Heart right ventricle (tissue), 16 donors: ENCODE measurements around the gene MXRA7. TPM values are rescaled to one million over a fixed set of nuclear protein-coding genes. Genes with fewer than 3 reads are reported as not detected.
"Not testable (repeated sequence)": the region's sequence is repeated elsewhere in the genome, so short reads cannot be mapped to it uniquely, and the experiment has no call there.

Experiments used
- ATAC-seq, 8 donors: fragments of 200-7000 bp; cut with Tn5 transposase; one replicate each; pipeline ENCODE4 v1.9.1; 2020; ENCODE audit warnings: mild to moderate bottlenecking in 8 of 8, moderate library complexity in 8 of 8, moderate number of reproducible peaks in 1 of 8
- DNase-seq, 2 donors: peaks; one replicate each; pipeline ENCODE4 v3.0.0-alpha.2; 2020
- H3K27ac ChIP-seq, 10 donors: fragments of 200-600 bp; sonication (generic) in 2 of 10; one replicate each; pipeline versions ENCODE4 v1.5.0 to v1.8.0; 2020 to 2022; ENCODE audit warnings: mild to moderate bottlenecking in 3 of 10
- H3K27me3 ChIP-seq, 7 donors: fragments of 200-600 bp; one replicate each; pipeline ENCODE4 v1.8.0; 2021 to 2022; ENCODE audit warnings: mild to moderate bottlenecking in 2 of 7
- H3K36me3 ChIP-seq, 9 donors: fragments of 200-600 bp; sonication (generic) in 1 of 9; one replicate each; pipeline versions ENCODE4 v1.5.0 to v1.8.0; 2020 to 2022; ENCODE audit warnings: mild to moderate bottlenecking in 2 of 9
- H3K4me1 ChIP-seq, 9 donors: fragments of 200-600 bp; sonication (generic) in 1 of 9; one replicate each; pipeline versions ENCODE4 v1.5.0 to v1.8.0; 2020 to 2022; ENCODE audit warnings: mild to moderate bottlenecking in 4 of 9
- H3K4me3 ChIP-seq, 10 donors: fragments of 200-600 bp; sonication (generic) in 2 of 10; one replicate each; pipeline versions ENCODE4 v1.5.0 to v1.8.0; 2020 to 2022; ENCODE audit warnings: mild to moderate bottlenecking in 7 of 10, moderate library complexity in 2 of 10
- H3K9me3 ChIP-seq, 11 donors: fragments of 200-600 bp in 10 of 11; sonication (generic) in 2 of 11; one replicate each; pipeline versions ENCODE4 v1.5.0 to v1.8.0; 2013 to 2022; ENCODE audit warnings: mild to moderate bottlenecking in 2 of 11, control low read depth in 1 of 11, moderate library complexity in 1 of 11
- WGBS, 2 donors: extraction: QIAGEN DNeasy Blood & Tissue Kit; methylation state at CpG; one replicate each; pipeline ENCODE4 v1.1.7; 2013; ENCODE audit warnings: inconsistent platforms in 1 of 2; 5-methylcytosine and 5-hydroxymethylcytosine counted together
- intact Hi-C, 10 donors: fragments of 100-400 bp; cut with DNase I; formaldehyde crosslinking; loops; one replicate each; pipeline versions ENCODE4 v1.11.1 to v1.14.2; 2022
- polyA plus RNA-seq, 2 donors: library from polyadenylated mRNA; stranded (reverse); fragments of 200-250 nt; gene quantifications; one replicate each; pipeline ENCODE4 v1.2.3, GENCODE V29; 2013
- total RNA-seq, 10 donors: library from RNA; stranded (reverse); fragmentation: NEBNext Ultra II Directional in 3 of 10; extraction: Animal tissue kit (Norgen Biotek cat#: 25700) in 3 of 10; gene quantifications; one replicate each; pipeline versions ENCODE4 v1.2.1 to v1.2.4, GENCODE V29; 2021 to 2023
- TF ChIP-seq, protein P1 (sequence below), 9 donors: fragments of 200-600 bp; sonication (generic) in 2 of 9; IDR thresholded peaks; one replicate each; pipeline versions ENCODE4 v1.5.0 to v1.8.0; 2021 to 2022; ENCODE audit warnings: antibody characterized with exemption in 9 of 9, mild to moderate bottlenecking in 5 of 9, moderate library complexity in 1 of 9
- donor health status: Arrhythmogenic right ventricular cardiomyopathy.
- donor health status: ischemic (EF 13 %, LVEDD 7.1; RV severe dilation, severe dysfunction).
- donor health status: healthy with polysubstance abuse.
- donor health status: DM: no; HTN: yes; CAD: no.
- donor health status: DM: no; HTN: no; CAD: no.
- donor health status: ischemic (EF 25% LVEDD 6.9; RV normal size, moderate dysfunction).
- donor health status: ischemic (EF 25% LVEDD 5.7; RV mildly dilated, moderate dysfunction).
- donor health status: healthy.
- donor health status: DM: yes; HTN: yes; CAD: no.
- donor health status: Ischemic cardiomyopathy.
- donor health status: ischemic (EF 35%, LVEDD 5.7; RV mildly dilated, moderate dysfunction).
- donor health status: nonischemic (EF 11% LVEDD 7.7; RV severe dilation, severe dysfunction).
- donor health status: DM: yes; HTN: yes; CAD: no.
- donor health status: PGD.
- donor health status: ischemic (EF 29% LVEDD 5.4; RV normal size, mild dysfunction).
- donor health status: nonischemic (EF 23%, LVEDD 6.1; RV moderate dilation, normal function).

MXRA7 gene
- total and polyA plus RNA-seq, 12 donors = 121 to 586 (median 413) TPM

DNA sequence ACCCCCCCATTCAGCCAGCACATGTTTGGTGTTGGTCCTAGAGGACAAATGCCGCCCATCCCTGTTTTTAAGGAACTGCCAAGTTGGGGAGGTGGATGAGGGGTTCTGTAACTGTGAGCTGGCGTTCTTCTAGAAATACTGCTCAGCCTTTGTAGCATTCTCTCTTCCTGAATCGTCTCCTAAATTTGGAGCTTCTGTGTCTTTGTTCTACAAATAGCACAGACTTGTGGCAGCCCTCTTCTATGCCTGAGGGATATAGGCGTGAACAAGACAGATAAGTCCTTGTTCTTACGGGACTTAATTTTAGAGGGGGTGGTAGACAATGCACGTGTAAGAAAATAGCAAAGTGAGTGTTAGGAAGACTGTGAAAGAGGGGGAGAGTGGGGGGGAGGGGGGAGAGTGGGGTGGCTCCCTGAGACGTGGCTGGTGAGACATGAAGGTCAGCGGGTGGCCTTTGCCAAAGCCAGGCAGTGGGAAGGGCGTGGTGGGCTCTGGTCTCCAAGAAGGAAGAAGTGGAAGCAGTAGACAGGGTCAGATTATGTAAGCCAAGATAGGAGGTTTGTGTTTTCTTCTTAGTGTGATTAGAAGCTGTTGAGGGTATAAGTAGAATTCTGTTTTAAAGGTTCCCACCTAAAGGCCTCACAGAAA, 37.1 kb upstream of the MXRA7 start:
- Histone ChIP-seq H3K36me3 (peaks cover 0 to 94% (median 19%) of the 10 kb centered on the region in 9 donors), H3K4me1 (peaks cover 0 to 34% (median 6%) of the 10 kb centered on the region in 9 donors), H3K4me3 (no peak overlapping the region), H3K27ac (peak overlapping the region in 9 of 10 donors; percentile 22 to 87 (median 82)), H3K9me3 (no peaks in the 10 kb centered on the region), H3K27me3 (no peaks in the 10 kb centered on the region)
- intact Hi-C loops = no loop called here
- ATAC-seq = peak; percentile 60 to 90 (median 72)
- TF ChIP-seq, protein P1, sequence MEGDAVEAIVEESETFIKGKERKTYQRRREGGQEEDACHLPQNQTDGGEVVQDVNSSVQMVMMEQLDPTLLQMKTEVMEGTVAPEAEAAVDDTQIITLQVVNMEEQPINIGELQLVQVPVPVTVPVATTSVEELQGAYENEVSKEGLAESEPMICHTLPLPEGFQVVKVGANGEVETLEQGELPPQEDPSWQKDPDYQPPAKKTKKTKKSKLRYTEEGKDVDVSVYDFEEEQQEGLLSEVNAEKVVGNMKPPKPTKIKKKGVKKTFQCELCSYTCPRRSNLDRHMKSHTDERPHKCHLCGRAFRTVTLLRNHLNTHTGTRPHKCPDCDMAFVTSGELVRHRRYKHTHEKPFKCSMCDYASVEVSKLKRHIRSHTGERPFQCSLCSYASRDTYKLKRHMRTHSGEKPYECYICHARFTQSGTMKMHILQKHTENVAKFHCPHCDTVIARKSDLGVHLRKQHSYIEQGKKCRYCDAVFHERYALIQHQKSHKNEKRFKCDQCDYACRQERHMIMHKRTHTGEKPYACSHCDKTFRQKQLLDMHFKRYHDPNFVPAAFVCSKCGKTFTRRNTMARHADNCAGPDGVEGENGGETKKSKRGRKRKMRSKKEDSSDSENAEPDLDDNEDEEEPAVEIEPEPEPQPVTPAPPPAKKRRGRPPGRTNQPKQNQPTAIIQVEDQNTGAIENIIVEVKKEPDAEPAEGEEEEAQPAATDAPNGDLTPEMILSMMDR (IDR thresholded peaks at IDR 0.05) = no peak
- WGBS, 2 donors = 50 to 52% methylated on average over 9 of the region's 9 CpGs
- DNase-seq = no peak

DNA sequence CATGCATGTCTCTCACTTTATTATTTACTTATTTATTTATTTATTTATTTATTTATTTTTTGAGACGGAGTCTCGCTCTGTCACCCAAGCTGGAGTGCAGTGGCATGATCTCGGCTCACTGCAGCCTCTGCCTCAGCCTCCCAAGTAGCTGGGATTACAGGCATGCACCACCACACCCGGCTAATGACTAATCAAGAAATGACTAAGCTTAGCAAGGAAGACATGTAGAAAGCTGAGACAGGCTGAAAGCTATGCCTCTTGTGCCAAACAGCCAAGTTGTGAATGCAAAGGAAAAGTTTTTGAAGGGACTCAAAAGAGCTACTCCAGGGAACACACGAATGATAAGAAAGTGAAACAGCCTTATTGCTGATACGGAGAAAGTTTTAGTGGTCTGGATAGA, 35.0 kb upstream of the MXRA7 start:
- H3K27me3 ChIP-seq, ATAC-seq, H3K9me3 ChIP-seq, DNase-seq, H3K4me3 ChIP-seq, intact Hi-C loops: not testable (repeated sequence)
- WGBS, 2 donors = 95 to 97% methylated on average over 6 of the region's 6 CpGs
- Histone ChIP-seq H3K36me3 (peaks cover 0 to 96% (median 31%) of the 10 kb centered on the region in 9 donors), H3K27ac (peak overlapping the region in 1 of 10 donors; percentile 7), H3K4me1 (peaks cover 0 to 49% (median 6%) of the 10 kb centered on the region in 9 donors)

DNA sequence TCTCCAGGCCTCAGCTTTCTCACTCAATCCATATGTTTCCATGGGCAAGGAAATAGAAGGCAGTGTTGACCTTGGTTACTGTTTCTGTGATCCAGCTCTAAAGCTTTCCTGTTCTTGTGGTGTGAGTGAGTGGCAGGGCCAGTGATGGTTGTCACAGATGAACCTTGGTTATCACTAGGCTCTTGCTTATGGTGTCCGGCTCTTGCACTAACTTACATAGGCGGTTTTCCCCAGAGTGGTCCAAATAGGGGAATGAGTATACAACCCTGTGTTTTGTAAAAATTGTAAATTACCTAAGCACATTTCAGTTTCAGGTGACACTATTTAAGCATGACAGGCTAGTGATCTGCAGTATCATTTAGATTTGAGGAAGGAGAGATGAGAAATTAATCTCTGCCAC, 34.0 kb upstream of the MXRA7 start:
- Histone ChIP-seq H3K4me3 (no peak overlapping the region), H3K4me1 (peaks cover 0 to 57% (median 12%) of the 10 kb centered on the region in 9 donors), H3K27ac (peak overlapping the region in 7 of 10 donors; percentile 15 to 68 (median 48)), H3K9me3 (no peaks in the 10 kb centered on the region), H3K36me3 (peaks cover 0 to 87% (median 31%) of the 10 kb centered on the region in 9 donors), H3K27me3 (no peaks in the 10 kb centered on the region)
- WGBS, 2 donors = 70 to 79% methylated on average over 2 of the region's 2 CpGs
- TF ChIP-seq, protein P1 (IDR thresholded peaks at IDR 0.05) = no peak
- ATAC-seq (peak in 2 of 8 donors; percentile 36 to 38), DNase-seq (no peak)
- intact Hi-C loops = no loop called here

DNA sequence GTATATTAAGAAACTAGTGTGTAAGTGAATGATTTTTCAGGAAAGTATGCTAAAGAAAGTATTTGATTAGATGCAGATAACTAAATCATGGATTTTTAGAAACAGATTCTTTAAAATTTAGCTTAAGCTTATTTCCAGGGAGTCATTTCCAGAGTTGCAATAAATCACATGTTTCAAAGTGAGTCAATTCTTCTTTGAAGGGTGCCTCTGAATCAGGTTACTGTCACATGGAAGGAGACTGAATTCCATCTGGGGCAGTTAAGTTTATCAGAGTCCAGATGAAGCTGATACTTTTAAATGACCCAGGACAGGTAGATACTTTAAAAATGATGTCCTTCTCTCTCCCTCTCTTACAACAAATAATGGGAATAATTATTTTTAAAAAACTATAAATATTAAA, 32.2 kb upstream of the MXRA7 start:
- TF ChIP-seq, protein P1 (IDR thresholded peaks at IDR 0.05) = no peak
- Histone ChIP-seq H3K9me3 (no peaks in the 10 kb centered on the region), H3K4me3 (no peak overlapping the region), H3K27me3 (no peaks in the 10 kb centered on the region), H3K4me1 (peaks cover 0 to 63% (median 28%) of the 10 kb centered on the region in 9 donors), H3K27ac (peak overlapping the region in 4 of 10 donors; percentile 3 to 24 (median 6)), H3K36me3 (peaks cover 0 to 70% (median 31%) of the 10 kb centered on the region in 9 donors)
- intact Hi-C loops = no loop called here
- no peak for DNase-seq
- no peak for ATAC-seq
